Putamen (tissue), 1 donor: Measurements from ENCODE around the gene PKNOX1.
"Not testable (repeated sequence)": the region's sequence is repeated elsewhere in the genome, so short reads cannot be mapped to it uniquely, and the experiment has no call there.

Experiments
- DNase-seq: peaks from one replicate; pipeline ENCODE4 v3.0.0-alpha.2; 2016; ENCODE audit warnings: low spot score

PKNOX1 gene

DNA sequence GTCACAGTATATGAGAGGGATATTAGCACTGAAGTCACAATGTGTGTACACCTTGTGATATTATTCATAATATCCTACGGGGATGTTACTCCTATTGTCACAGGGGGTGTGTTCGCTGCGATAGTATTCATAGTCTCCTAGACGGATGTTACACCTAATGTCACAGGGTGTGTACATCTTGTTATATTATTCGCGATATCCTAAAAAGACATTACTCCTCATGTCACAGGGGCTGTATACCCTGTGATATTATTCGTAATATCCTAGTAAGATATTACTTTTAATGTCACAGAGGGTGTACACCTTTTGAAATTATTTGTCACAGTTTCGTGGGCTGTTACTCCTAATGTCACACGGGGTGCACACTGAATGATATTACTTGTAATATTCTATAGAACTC, 23.2 kb upstream of the PKNOX1 start:
- DNase-seq: not testable (repeated sequence)

DNA sequence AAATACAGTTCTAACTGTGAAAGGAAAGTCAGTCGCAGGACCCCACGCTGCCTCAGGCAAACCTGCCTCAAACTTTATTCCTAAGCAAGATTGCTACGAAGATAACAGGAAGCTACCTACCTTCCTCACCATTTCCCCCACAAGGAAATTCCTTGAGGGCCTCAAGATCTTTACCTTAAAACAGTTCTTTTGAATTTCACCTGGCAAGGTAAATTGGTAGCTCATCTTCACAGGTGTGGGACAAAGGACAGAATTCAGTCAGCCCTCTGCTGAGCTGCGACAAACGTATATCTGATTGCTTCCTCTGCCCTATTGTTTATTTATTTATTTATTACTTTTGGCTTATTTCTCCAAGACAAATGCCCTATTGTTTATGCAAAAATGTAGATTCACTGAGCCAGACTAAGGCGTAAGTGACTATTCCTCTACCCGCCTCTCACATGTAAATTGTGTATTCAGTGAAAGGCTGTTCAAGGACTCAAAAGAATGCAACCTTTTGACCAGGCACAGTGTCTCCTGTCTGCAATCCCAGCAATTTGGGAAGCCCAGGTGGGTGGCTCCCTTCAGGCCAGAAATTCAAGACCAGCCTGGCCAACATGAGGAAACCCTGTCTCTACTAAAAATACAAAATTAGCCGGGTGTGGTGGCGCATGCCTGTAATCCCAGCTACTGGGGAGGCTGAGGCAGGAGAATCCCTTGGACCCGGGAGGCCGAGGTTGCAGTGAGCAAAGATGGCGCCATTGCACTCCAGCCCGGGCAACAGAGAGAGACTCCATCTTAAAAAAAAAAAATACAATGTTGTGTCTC, 17.3 kb upstream of the PKNOX1 start:
- no peak for DNase-seq

DNA sequence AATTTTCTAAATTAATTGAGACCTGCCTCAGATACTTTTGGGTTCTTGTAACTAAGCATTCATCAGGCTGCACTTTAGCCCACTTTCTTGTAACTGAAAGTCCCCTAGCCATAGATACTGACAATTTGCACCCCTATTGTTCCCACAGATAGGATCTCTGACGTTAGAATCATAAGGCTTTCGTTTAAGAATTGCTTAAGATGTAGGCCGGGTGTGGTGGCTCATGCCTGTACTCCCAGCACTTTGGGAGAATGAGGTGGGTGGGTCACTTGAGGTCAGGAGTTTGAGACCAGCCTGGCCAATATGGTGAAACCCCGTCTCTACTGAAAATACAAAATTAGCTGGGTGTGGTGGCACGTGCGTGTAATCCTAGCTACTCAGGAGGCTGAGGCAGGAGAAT, 16.2 kb upstream of the PKNOX1 start:
- DNase-seq: not testable (repeated sequence)

DNA sequence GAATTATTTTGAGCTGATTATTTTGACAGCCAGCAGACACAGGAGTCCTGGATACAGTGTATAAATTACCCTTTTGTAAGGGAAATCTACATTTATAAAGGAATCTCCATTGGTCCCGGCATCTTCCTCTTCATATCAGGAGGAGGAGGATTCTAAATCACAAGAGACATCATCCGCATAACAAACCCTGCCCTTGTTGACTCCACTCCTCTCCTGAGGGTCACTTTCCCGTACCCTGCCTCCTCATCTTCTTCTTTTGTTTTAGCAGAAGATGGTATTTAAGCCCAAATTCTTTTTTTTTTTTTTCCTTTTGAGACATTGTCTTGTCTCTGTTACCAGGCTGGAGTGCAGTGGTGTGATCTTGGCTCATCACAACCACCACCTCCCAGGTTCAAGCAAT, 14.6 kb upstream of the PKNOX1 start:
- no peak for DNase-seq

DNA sequence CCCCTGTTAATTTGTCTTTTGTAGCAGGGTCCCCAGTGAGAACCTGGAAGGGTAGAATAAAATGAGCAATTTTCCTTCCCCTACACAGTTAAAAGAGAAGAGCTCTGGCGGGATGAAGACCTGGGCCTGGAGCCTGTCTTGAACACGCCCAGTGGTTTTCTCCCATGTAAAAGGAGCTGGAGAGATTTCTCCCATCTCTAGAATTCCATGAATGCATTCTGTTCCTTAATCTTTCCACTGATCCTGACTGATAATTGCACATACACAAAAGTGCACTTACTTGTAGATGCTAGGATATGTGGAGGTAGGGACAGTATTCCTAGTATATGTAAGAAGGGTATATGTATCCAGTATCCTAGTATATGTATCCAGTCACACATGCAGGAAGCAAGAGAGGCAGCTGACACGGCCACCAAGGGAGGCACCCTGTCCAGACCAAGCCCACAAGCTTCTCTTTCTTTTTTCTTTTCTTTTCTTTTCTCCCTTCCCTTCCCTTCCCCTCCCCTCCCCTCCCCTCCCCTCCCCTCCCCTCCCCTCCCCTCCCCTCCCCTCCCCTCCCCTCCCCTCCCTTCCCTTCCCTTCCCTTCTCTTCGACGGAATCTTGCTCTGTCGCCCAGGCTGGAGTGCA, 11.9 kb upstream of the PKNOX1 start:
- DNase-seq: no peak

DNA sequence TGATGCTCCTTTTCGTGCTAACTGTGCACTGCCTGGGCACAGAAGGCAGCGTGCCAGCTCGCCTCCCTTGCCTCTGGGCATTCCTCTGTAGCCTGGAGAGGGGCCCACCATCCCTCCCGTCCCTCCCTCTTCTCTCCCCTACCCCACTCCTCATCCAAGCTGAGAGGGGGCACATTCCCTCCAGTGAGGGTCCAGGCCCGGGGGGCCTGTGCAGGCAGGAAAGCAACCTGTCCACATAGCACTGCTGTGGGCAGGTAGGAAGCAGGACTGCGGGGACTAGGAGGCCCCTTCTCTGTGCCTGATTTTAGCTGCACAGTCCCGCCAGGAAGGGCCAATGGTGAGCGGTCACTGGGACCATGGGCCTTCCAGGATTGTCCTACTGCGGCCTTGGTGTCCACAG, 10.3 kb upstream of the PKNOX1 start:
- DNase-seq: no peak

DNA sequence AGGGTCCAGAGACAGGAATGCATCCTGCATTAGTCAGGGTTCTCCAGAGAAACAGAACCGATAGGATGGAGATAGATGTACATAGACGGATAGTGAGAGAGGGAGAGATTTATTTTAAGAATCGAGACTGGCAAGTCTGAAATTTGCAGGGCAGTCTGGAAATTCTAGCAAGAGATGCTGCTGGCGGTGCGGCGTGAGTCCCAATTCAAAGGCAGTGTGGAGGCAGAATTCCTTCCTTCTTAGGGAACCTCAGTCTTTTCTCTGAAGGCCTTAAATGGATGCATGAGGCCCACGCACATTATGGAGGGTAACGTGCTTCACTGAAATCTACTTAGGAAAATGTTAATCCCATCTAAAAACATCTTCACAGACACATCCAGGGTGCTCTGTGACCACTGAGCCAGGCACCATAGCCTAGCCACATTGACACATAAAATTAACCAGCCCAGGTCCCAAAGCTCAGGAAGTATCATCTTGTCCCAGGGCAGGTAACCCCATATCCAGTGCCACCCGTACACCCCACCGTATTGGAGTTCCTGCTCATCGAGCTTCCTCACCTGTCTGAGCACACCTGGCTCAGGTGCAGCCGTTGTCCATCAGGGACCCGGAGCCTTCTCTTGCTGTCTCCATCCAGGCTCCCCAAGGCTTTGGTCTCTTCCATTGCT, 9.7 kb upstream of the PKNOX1 start:
- DNase-seq: no peak

DNA sequence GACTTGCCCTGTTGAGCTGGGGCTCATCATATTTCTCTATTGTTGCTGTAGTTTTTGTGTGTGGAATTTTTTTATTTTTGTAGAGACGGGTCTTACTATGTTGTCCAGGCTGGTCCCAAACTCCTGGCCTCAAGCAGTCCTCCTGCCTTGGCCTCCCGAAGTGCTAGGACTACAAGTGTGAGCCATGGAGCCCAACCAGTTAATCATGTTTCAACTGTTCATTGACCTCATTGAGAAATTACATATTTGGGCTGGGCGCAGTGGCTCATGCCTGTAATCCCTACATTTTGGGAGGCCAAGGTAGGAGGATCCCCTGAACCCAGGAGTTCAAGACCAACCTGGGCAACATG, 9.2 kb upstream of the PKNOX1 start:
- DNase-seq: no peak

DNA sequence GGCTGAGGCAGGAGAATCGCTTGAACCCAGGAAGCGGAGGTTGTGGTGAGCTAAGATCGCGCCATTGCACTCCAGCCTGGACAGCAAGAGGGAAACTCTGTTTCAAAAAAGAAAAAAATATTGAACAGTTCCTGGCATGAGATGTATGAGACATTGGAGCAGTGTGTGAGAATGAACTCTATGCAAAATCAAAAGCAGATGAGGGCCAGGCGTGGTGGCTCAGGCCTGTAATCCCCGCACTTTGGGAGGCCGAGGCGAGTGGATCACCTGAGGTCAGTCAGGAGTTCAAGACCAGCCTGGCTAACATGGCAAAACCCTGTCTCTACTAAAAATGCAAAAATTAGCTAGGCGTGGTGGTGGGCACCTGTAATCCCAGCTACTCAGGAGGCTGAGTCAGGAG, 6.7 kb upstream of the PKNOX1 start:
- not testable (repeated sequence) for DNase-seq

DNA sequence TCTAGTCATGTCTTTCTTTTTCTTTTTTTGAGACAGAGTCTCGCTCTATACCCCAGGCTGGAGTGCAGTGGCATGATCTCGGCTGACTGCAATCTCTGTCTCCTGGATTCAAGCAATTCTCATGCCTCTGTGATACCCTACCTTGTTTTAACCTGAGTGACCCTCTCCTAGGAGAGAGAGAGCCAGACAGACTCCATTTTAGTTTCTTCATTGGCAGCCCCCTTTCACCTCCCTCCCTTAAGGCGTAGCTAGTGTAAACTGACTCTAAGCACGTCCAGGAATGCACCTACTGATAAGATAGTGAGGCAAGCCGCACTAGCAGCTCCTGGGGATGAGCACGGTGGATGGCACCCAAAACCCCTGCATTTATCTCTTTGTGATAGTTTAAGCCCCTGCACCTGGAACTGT, 5.2 kb upstream of the PKNOX1 start:
- DNase-seq: no peak

DNA sequence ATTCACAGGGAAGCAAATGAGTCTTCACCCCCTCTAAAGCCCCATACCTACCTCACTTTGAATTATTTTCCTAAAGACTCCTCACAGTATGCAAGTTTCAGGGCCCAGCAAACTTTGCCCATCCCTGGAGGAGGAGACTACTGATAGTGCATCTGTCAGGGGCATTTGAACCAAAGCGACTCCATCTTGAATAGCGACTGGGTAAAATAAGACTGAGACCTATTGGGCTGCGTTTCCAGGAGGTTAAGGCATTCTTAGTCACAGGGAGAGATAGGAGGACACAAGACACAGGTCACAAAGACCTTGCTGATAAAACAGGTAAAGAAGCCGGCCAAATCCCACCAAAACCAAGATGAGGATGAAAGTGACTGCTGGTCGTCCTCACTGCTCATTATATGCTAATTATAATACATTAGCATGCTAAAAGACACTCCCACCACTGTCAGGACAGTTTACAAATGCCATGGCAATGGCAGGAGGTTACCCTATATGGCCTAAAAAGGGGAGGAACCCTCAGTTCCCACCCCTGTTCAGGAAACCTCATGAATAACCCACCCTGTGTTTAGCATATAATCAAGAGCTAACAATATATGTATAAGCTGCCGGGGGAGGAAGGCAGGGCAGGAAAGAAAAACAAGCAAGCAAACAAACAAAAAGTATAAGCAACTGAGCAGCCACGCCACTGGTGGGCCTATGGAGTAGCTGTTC, 3.3 kb upstream of the PKNOX1 start:
- DNase-seq: no peak

DNA sequence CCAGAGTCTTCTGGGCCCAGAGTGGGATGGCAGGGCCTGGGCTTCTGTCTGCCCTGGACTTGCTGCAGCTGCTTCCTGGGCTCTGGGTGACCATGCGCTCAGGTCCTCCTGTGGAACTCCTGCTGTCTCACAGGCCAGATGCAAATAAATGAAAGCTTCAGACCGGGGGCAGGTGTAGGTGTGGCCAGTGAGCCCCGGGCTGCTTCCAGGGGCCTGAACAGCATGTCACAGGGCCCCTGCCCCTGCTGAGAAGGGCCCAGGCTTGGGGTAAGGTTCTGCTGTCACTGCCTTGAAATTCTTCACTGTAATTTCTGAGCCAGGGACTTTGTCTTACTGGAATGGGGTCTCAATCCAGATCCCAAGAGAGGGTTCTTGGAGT, 2.5 kb upstream of the PKNOX1 start:
- DNase-seq: no peak

DNA sequence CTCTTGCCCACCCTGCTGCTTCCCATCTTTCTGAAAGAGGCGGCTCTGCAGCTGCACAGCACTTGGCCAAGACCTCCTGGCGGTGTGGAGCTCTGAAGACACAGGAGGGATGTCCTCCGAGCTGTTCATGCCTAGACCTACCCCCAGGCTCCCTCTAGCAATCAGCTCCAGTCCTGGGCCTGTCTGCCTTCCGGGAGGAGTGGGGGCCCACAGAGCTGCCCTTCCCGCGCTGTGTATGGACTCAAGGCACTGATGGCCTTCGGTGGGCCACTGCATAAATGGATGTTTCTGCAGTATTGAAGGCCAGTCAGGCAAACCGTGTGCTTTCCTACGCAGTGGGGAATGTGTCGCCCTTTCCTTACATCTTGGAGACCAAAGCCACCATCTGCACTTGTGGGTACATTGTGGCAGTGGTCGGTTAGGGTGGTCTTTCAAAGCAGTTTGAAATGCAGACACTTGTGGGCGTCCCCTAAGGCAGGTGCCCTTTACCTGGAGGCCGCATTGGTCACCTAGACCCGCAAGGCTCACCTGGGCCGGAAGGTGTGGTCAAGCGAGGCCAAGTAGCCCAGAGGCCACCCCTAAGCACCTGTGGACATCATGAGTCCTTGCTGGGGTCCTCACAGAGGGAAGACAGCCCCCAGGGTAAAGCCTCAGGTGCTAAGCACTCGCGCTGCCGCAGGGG, 912 bp upstream of the PKNOX1 start:
- DNase-seq: no peak

DNA sequence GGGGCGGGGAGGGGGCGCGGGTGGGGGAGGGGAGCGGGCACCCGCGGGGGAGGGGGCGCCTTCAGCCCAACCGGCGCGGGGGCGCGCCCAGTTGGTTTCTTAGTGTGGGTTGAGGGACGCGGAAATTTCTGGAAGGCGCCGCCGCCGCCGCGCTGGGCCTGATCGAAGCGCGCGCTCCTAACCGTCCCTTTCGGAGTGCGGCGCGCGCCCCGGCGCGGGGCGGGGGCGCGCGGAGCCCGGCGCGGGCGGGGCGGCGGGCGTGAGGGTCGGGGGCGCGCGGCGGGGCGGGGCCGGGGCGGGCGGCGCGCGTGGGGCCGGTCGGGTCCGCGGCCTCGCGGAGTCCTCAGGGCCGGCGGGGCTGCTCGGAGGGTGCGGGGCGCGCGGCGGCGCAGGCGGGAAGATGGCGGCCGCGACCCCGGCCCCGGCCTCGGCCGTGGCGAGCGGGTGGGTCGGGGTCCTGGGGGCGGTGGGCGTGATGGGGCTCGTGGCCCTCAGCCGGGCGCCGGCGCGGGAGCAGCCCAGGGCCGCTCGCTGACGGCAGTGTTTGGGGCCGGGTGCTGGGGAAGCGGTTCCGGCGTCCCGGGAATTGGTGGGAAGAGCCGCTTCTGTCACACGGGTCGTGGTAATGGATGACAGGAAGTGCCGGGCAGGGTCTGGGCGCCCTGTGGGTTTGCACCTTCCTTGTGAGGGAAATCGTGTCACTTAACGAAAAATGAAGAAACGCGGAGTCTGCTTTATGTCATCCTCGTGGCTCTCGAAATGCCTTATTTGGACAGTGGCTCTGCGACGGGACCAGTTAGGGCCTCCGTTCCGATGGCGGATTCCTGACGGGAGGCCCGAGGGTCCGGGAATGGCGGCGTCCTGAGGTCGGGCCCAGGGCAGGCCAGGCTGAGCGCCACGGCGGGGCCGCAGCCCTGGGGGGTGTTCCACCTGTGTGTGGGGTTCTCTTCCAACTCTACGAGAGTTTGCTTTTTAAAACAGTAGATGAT, 764 bp downstream of the PKNOX1 start:
- no peak for DNase-seq

DNA sequence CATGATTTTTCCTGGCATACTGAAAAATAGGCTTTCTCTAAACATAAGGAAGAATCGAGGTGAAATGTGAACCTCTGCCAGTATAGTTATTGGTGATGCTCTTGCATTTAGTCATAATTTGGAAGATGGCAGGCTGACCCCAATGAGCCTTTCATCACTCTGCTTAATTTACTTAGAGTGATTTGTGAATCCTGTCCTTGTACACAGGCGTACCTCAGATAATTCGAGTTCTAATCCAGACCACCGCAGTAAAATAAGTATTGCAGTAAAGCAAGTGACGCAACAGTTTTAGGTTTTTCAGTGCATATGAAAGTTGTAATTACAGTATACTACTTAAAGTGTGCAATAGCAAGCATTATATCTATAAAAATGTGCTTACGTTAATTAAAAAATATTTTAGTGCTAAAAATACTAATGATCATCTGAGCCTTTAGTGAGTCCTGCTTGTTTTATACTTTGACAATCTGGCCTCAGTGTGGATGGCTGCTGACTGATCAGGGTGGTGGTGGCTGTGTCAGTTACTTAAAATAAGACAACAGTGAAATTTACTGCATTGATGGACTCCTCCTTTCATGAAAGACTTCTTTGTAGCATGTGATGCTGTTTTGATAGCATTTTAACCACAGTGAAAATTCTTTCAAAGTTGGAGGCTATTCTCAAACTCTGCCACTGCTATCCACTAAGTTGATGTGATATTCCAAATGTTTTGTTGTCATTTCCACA, 1.7 kb downstream of the PKNOX1 start:
- no peak for DNase-seq

DNA sequence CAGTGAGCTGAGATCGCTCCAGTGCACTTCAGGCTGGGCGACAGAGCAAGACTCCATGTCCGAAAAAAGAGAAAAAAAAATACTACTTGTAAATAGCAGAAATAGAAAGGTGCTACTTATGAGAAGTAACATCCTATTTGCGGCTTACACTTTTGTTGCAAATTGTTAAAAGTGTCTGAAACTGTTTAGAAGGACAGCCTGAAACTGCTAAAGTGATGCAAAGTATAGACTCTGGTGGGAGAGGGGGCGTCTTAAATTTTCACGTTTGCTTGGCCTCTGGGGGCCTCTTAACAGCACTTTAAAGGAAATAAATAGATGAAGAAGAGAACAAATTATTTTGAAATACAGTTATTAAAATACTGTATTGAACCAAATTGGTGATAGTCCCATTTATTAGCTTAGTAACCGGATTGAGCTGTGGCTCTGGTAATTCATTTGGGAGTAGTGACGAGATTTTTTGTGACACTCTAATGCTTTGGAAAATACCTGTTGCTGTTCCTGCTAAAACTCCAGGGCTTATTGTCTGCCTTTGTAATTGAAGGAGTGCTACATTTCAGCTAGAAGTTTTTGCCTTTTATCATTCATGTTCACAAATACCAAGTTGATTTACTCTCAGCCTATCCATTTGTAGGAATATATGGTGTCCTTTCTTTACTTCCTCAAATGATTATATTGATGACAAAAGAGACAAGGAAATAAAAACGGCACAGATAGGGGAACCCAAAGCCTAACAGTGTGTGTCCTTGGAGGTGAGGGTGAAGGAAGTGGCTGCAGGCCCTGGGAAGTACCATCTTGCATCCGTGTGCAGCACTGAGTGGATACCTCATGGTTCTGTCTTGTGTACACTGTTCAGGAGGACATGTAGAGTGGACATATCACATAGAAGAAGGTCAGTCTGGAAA, 6.2 kb downstream of the PKNOX1 start:
- DNase-seq: no peak

DNA sequence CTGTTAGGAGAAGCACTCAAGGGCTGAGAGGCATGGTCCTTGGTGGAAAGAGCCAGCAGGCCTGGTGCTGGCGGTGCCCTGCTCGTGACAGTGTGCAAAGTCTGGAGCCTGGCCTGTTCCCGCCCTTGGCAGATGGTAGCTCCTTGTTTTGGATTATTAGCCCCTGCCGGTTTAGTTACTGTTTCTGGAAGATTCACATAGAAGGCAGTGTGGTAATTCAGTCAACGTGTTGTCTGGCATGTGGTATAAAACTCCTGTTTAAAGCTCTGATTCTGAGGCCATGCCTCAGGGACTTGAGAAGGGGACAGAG, 6.8 kb downstream of the PKNOX1 start:
- no peak for DNase-seq

DNA sequence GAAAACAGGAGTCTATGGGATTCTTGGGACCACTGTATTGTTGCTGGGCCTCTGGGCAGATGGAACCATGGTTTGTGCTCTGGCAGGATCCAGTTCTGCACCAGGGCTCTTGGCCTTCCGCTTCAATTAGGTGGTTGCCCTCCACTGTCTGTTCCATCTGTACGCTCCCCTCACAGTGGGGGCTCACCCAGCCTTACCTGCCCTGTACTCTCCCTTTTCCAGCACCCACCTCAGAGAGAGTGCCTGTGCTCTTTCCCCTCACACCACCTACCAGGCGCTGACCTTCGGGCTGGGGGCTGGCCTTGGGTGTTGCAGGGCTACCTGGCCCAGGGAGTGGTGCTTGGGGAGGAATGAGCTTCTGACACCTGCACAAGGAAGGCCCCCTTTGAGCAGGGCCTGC, 7.5 kb downstream of the PKNOX1 start:
- no peak for DNase-seq

DNA sequence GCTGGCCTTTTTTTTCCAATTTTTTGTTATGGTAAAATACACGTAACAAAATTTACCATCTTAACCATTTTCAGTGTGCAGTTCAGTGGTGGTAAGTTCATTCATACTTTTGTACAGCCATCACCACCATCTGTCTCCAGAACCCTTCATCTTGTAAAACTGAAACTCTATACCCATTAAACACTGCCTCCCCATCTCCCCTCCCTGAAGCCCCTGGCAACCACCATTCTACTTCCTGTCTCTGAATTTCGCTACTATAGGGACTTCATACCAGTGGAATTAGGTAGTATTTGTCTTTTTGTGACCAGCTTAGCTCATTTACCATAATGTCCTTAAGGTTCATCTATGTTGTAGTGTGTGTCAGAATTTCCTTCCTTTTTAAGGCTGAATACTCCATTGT, 8.7 kb downstream of the PKNOX1 start:
- no peak for DNase-seq
